WTC11 (cell line): ENCODE results near the gene CCBE1. TPM values are rescaled to one million over a fixed set of nuclear protein-coding genes. Genes with fewer than 3 reads are reported as not detected.

ENCODE experiments used
- ATAC-seq: fragments of 200-7000 bp; cut with Tn5 transposase; 2 replicates; pipeline ENCODE4 v1.10.0; 2021; ENCODE audit warnings: mild to moderate bottlenecking, moderate library complexity
- CTCF ChIA-PET: fragments of 300-600 bp; sonication (Branson Sonifier 250); formaldehyde crosslinking; loops from one replicate; lab custom pipeline; 2021; ENCODE audit warnings: antibody characterized with exemption; lab: Charles Lee
- POLR2A ChIA-PET: fragments of 350-600 bp; sonication (Branson Sonifier 250); formaldehyde crosslinking; loops from one replicate; lab custom pipeline; 2021; ENCODE audit warnings: antibody characterized with exemption; lab: Charles Lee
- DNase-seq: peaks from one replicate; pipeline ENCODE4 v3.0.0; 2021; ENCODE audit warnings: low spot score
- H3K27ac Mint-ChIP-seq: 2 replicates; pipeline ENCODE4 v1.8.0; 2021; ENCODE audit warnings: mixed read lengths
- H3K27me3 Mint-ChIP-seq: 2 replicates; pipeline ENCODE4 v1.8.0; 2021; ENCODE audit warnings: low read depth, mild to moderate bottlenecking, moderate library complexity, mixed read lengths
- H3K36me3 Mint-ChIP-seq: 2 replicates; pipeline ENCODE4 v1.8.0; 2021; ENCODE audit warnings: mixed read lengths
- H3K4me1 Mint-ChIP-seq: 2 replicates; pipeline ENCODE4 v1.8.0; 2022; ENCODE audit warnings: mixed read lengths
- H3K4me3 Mint-ChIP-seq: 2 replicates; pipeline ENCODE4 v1.8.0; 2021; ENCODE audit warnings: mild to moderate bottlenecking, moderate library complexity, mixed read lengths
- H3K9me3 Mint-ChIP-seq: 2 replicates; pipeline ENCODE4 v1.8.0; 2021; ENCODE audit warnings: mixed read lengths
- ATF1 ChIP-seq: sonication (generic); formaldehyde crosslinking; IDR thresholded peaks from 2 replicates; pipeline ENCODE4 v1.8.1; 2023; ENCODE audit warnings: mild to moderate bottlenecking, moderate library complexity, missing genetic modification reagents
- CBFB ChIP-seq: sonication (generic); formaldehyde crosslinking; IDR thresholded peaks from 2 replicates; pipeline ENCODE4 v1.8.1; 2022; ENCODE audit warnings: mild to moderate bottlenecking, low read depth, missing genetic modification reagents
- CREM ChIP-seq: sonication (generic); formaldehyde crosslinking; IDR thresholded peaks from 2 replicates; pipeline ENCODE4 v1.8.1; 2022; ENCODE audit warnings: mild to moderate bottlenecking, missing genetic modification reagents, moderate library complexity
- E2F1 ChIP-seq: sonication (generic); formaldehyde crosslinking; IDR thresholded peaks from 2 replicates; pipeline ENCODE4 v1.8.0; 2022; ENCODE audit warnings: mild to moderate bottlenecking, missing genetic modification reagents
- EMX1 ChIP-seq: fragments of 250-450 bp; sonication (Bioruptor Pico); IDR thresholded peaks from 2 replicates; pipeline ENCODE4 v1.8.0; 2021; ENCODE audit warnings: mild to moderate bottlenecking
- FOXJ3 ChIP-seq: sonication (generic); formaldehyde crosslinking; IDR thresholded peaks from 2 replicates; pipeline ENCODE4 v1.9.0; 2021; ENCODE audit warnings: missing genetic modification reagents, mild to moderate bottlenecking, borderline replicate concordance
- FOXP4 ChIP-seq: sonication (generic); formaldehyde crosslinking; IDR thresholded peaks from 2 replicates; pipeline ENCODE4 v1.8.0; 2022; ENCODE audit warnings: mild to moderate bottlenecking, missing genetic modification reagents
- GRHL2 ChIP-seq: fragments of 250-450 bp; sonication (Bioruptor Pico); IDR thresholded peaks from 2 replicates; pipeline ENCODE4 v1.8.0; 2022; ENCODE audit warnings: mild to moderate bottlenecking, moderate library complexity; ENCODE audit not compliant: insufficient replicate concordance, severe bottlenecking
- GTF2I ChIP-seq: fragments of 250-450 bp; sonication (Bioruptor Pico); conservative IDR thresholded peaks from 2 replicates; pipeline ENCODE4 v1.4.0; 2021; ENCODE audit warnings: mild to moderate bottlenecking
- IRF2 ChIP-seq: sonication (generic); formaldehyde crosslinking; IDR thresholded peaks from 2 replicates; pipeline ENCODE4 v1.8.0; 2022; ENCODE audit warnings: low read depth, missing genetic modification reagents, borderline replicate concordance
- KAT7 ChIP-seq: sonication (generic); formaldehyde crosslinking; IDR thresholded peaks from 2 replicates; pipeline ENCODE4 v1.8.1; 2023; ENCODE audit warnings: missing genetic modification reagents, mild to moderate bottlenecking, borderline replicate concordance
- MXD4 ChIP-seq: fragments of 250-450 bp; sonication (Bioruptor Pico); IDR thresholded peaks from 2 replicates; pipeline ENCODE4 v1.8.0; 2021; ENCODE audit warnings: mild to moderate bottlenecking, moderate library complexity, borderline replicate concordance
- NR3C1 ChIP-seq: sonication (generic); formaldehyde crosslinking; conservative IDR thresholded peaks from 2 replicates; pipeline ENCODE4 v1.8.1; 2023; ENCODE audit warnings: low read depth, mild to moderate bottlenecking, missing genetic modification reagents
- SMAD3 ChIP-seq: sonication (generic); formaldehyde crosslinking; IDR thresholded peaks from 2 replicates; pipeline ENCODE4 v1.8.0; 2022; ENCODE audit warnings: missing genetic modification reagents, mild to moderate bottlenecking, borderline replicate concordance
- TCF7 ChIP-seq: sonication (generic); formaldehyde crosslinking; IDR thresholded peaks from 2 replicates; pipeline ENCODE4 v1.8.0; 2022; ENCODE audit warnings: mild to moderate bottlenecking, low read depth, missing genetic modification reagents, moderate library complexity
- TEAD1 ChIP-seq: sonication (generic); formaldehyde crosslinking; IDR thresholded peaks from 2 replicates; pipeline ENCODE4 v1.8.0; 2022; ENCODE audit warnings: mild to moderate bottlenecking, missing genetic modification reagents
- USF1 ChIP-seq: sonication (generic); formaldehyde crosslinking; IDR thresholded peaks from 2 replicates; pipeline ENCODE4 v1.8.0; 2022; ENCODE audit warnings: mild to moderate bottlenecking, missing genetic modification reagents
- ZNF232 ChIP-seq: sonication (generic); formaldehyde crosslinking; IDR thresholded peaks from 2 replicates; pipeline ENCODE4 v1.8.0; 2022; ENCODE audit warnings: mild to moderate bottlenecking, missing genetic modification reagents
- ZNF263 ChIP-seq: sonication (generic); formaldehyde crosslinking; IDR thresholded peaks from 2 replicates; pipeline ENCODE4 v1.8.1; 2022; ENCODE audit warnings: low read depth, mild to moderate bottlenecking, moderate library complexity, missing genetic modification reagents
- ZNF317 ChIP-seq: sonication (generic); formaldehyde crosslinking; IDR thresholded peaks from 2 replicates; pipeline ENCODE4 v1.8.1; 2023; ENCODE audit warnings: low read depth, mild to moderate bottlenecking, moderate library complexity, missing genetic modification reagents, borderline replicate concordance
- ZNF416 ChIP-seq: fragments of 250-450 bp; sonication (Bioruptor Pico); IDR thresholded peaks from 2 replicates; pipeline ENCODE4 v1.9.0; 2021; ENCODE audit warnings: mild to moderate bottlenecking, inconsistent platforms
- ZNF512 ChIP-seq: sonication (generic); formaldehyde crosslinking; IDR thresholded peaks from 2 replicates; pipeline ENCODE4 v1.8.1; 2022; ENCODE audit warnings: missing genetic modification reagents, borderline replicate concordance
- total RNA-seq: library from RNA; stranded (reverse); gene quantifications from 3 replicates; pipeline ENCODE4 v1.2.3, GENCODE V29; 2021
- TF ChIP-seq, protein P1 (sequence below): sonication (generic); formaldehyde crosslinking; IDR thresholded peaks from 2 replicates; pipeline ENCODE4 v1.8.0; 2023; ENCODE audit warnings: missing genetic modification reagents, mild to moderate bottlenecking, borderline replicate concordance
- TF ChIP-seq, protein P2 (sequence below): sonication (generic); formaldehyde crosslinking; IDR thresholded peaks from 2 replicates; pipeline ENCODE4 v1.8.1; 2022; ENCODE audit warnings: mild to moderate bottlenecking, moderate library complexity, missing genetic modification reagents

The CCBE1 gene
- total RNA-seq, 1 experiment from 2014 or later = 9.7 TPM

GRCh38 chr18:59597049-59597448 lies 100.2 kb downstream of the CCBE1 start:
- CTCF ChIA-PET = no interaction called here
- Mint-ChIP-seq H3K9me3 (peaks cover 6% of the 10 kb centered on the region; the same call in 1 of the 2 replicates), H3K27me3 (no peaks in the 10 kb centered on the region), H3K27ac (no peak overlapping the region), H3K36me3 (no peaks in the 10 kb centered on the region), H3K4me1 (no peaks in the 10 kb centered on the region), H3K4me3 (no peak overlapping the region)
- POLR2A ChIA-PET = no interaction called here
- DNase-seq = no peak
- TF ChIP-seq ZNF317 (CRISPR knock-in tag) (no peak), ZNF263 (CRISPR knock-in tag) (no peak), ZNF232 (CRISPR knock-in tag) (no peak)
- ATAC-seq = no peak

GRCh38 chr18:59593291-59593717 lies 103.9 kb downstream of the CCBE1 start:
- Mint-ChIP-seq H3K9me3 (no peaks in the 10 kb centered on the region), H3K4me1 (no peaks in the 10 kb centered on the region), H3K36me3 (no peaks in the 10 kb centered on the region), H3K27me3 (no peaks in the 10 kb centered on the region), H3K27ac (no peak overlapping the region), H3K4me3 (no peak overlapping the region)
- ChIA-PET CTCF (interaction anchor here (1.1 kb wide), 1 partner anchor 104 kb away, joined by 3 read pairs; the partner anchor contains the start of gene CCBE1), POLR2A (no interaction called here)
- DNase-seq (no peak), ATAC-seq (no peak)
- no peak for TF ChIP-seq TEAD1 (CRISPR knock-in tag)
- TF ChIP-seq GTF2I (CRISPR knock-in tag) = no peak
- no peak for TF ChIP-seq SMAD3
- TF ChIP-seq KAT7 (CRISPR knock-in tag) = no peak
- TF ChIP-seq NR3C1 (CRISPR knock-in tag) = no peak
- no peak for TF ChIP-seq USF1 (CRISPR knock-in tag)
- TF ChIP-seq GRHL2 (CRISPR knock-in tag) = no peak
- no peak for TF ChIP-seq FOXJ3
- TF ChIP-seq, protein P1, sequence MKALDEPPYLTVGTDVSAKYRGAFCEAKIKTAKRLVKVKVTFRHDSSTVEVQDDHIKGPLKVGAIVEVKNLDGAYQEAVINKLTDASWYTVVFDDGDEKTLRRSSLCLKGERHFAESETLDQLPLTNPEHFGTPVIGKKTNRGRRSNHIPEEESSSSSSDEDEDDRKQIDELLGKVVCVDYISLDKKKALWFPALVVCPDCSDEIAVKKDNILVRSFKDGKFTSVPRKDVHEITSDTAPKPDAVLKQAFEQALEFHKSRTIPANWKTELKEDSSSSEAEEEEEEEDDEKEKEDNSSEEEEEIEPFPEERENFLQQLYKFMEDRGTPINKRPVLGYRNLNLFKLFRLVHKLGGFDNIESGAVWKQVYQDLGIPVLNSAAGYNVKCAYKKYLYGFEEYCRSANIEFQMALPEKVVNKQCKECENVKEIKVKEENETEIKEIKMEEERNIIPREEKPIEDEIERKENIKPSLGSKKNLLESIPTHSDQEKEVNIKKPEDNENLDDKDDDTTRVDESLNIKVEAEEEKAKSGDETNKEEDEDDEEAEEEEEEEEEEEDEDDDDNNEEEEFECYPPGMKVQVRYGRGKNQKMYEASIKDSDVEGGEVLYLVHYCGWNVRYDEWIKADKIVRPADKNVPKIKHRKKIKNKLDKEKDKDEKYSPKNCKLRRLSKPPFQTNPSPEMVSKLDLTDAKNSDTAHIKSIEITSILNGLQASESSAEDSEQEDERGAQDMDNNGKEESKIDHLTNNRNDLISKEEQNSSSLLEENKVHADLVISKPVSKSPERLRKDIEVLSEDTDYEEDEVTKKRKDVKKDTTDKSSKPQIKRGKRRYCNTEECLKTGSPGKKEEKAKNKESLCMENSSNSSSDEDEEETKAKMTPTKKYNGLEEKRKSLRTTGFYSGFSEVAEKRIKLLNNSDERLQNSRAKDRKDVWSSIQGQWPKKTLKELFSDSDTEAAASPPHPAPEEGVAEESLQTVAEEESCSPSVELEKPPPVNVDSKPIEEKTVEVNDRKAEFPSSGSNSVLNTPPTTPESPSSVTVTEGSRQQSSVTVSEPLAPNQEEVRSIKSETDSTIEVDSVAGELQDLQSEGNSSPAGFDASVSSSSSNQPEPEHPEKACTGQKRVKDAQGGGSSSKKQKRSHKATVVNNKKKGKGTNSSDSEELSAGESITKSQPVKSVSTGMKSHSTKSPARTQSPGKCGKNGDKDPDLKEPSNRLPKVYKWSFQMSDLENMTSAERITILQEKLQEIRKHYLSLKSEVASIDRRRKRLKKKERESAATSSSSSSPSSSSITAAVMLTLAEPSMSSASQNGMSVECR = no peak

DNA sequence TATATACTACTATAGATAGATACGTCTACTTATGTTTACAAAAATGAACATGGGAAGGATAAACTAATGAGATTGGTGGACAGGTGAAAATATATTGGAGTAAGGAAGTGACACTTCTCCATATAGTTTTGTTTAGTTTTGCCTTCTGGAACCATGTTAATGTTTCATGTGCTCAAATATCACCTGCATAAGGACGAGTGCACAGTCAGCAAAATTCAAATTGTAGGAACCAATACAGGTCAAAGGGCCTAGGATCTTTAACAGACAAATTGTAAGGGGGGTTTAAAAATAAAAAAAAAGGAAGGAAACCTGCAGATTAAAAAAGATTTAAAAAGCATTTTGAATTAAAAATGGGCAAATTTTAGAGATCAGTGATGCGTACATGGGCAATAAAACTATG lies 104.6 kb downstream of the CCBE1 start:
- Mint-ChIP-seq H3K4me3 (no peak overlapping the region), H3K27me3 (no peaks in the 10 kb centered on the region), H3K27ac (no peak overlapping the region), H3K9me3 (no peaks in the 10 kb centered on the region), H3K4me1 (no peaks in the 10 kb centered on the region), H3K36me3 (no peaks in the 10 kb centered on the region)
- ChIA-PET POLR2A (no interaction called here), CTCF (no interaction called here)
- DNase-seq (no peak), ATAC-seq (no peak)
- no peak for TF ChIP-seq CREM (CRISPR knock-in tag)
- TF ChIP-seq ZNF512 (CRISPR knock-in tag) = no peak
- no peak for TF ChIP-seq TCF7
- no peak for TF ChIP-seq FOXP4 (CRISPR knock-in tag)
- TF ChIP-seq IRF2 = no peak
- no peak for TF ChIP-seq EMX1
- TF ChIP-seq ZNF416 (CRISPR knock-in tag) = no peak
- TF ChIP-seq CBFB = no peak
- TF ChIP-seq, protein P2, sequence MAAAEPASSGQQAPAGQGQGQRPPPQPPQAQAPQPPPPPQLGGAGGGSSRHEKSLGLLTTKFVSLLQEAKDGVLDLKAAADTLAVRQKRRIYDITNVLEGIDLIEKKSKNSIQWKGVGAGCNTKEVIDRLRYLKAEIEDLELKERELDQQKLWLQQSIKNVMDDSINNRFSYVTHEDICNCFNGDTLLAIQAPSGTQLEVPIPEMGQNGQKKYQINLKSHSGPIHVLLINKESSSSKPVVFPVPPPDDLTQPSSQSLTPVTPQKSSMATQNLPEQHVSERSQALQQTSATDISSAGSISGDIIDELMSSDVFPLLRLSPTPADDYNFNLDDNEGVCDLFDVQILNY (CRISPR knock-in tag) = no peak
- no peak for TF ChIP-seq MXD4
- no peak for TF ChIP-seq E2F1 (CRISPR knock-in tag)
- no peak for TF ChIP-seq ATF1 (CRISPR knock-in tag)
